A549 (cell line): ENCODE data around the gene TSPAN18. TPM values are rescaled to one million over a fixed set of nuclear protein-coding genes. Genes with fewer than 3 reads are reported as not detected.

Source experiments
- ATAC-seq, 2 experiments: fragments of 200-7000 bp in 1 of 2; fragments of >200 bp in 1 of 2; cut with Nextera tagmentation in 1 of 2; cut with Tn5 transposase in 1 of 2; 3 replicates each; pipeline versions ENCODE4 v1.8.0 to v1.9.1; 2018 to 2020; ENCODE audit warnings: mild to moderate bottlenecking in 1 of 2, moderate library complexity in 1 of 2
- CTCF ChIA-PET: fragments of 300-600 bp; sonication (Branson Sonifier 250); formaldehyde crosslinking; extraction: SDS; loops from one replicate; lab custom pipeline; 2021; ENCODE audit warnings: antibody characterized with exemption, inconsistent platforms; lab: Yijun Ruan, JAX
- POLR2A ChIA-PET: fragments of 350-600 bp; formaldehyde crosslinking; extraction: SDS; loops from one replicate; lab custom pipeline; 2021; ENCODE audit warnings: antibody characterized with exemption, inconsistent platforms; lab: Yijun Ruan, JAX
- DNase-seq, 2 experiments: peaks; one replicate each; pipeline versions ENCODE4 v3.0.0 to v3.0.0-alpha.2; 2011 to 2016; ENCODE audit warnings: low read depth in 1 of 2, low spot score in 1 of 2
- FAIRE-seq: peaks from 2 replicates; lab custom pipeline; 2011; peaks lifted over from hg19 to GRCh38; lab: Jason Lieb, UNC
- H3K27ac ChIP-seq, 2 experiments: fragments of >200 bp; sonication (Bioruptor Twin); formaldehyde crosslinking; 3 replicates each; pipeline ENCODE4 v1.5.1; 2016 to 2017
- H3K4me1 ChIP-seq: fragments of >200 bp; sonication (Bioruptor Twin); formaldehyde crosslinking; 3 replicates; pipeline ENCODE4 v1.6.1; 2016
- H3K4me2 ChIP-seq: fragments of >200 bp; sonication (Bioruptor Twin); formaldehyde crosslinking; 3 replicates; pipeline ENCODE4 v1.6.1; 2016
- H3K4me3 ChIP-seq: fragments of >200 bp; sonication (Bioruptor Twin); formaldehyde crosslinking; 3 replicates; pipeline ENCODE4 v1.5.1; 2016
- H3K9me3 ChIP-seq: fragments of >200 bp; sonication (Bioruptor Twin); formaldehyde crosslinking; 3 replicates; pipeline ENCODE4 v1.6.1; 2016
- ATOH8 ChIP-seq: fragments of 250-450 bp; sonication (Bioruptor Pico); IDR thresholded peaks from 2 replicates; pipeline ENCODE4 v1.5.0; 2020; ENCODE audit warnings: low read depth, mild to moderate bottlenecking, moderate library complexity
- CBX2 ChIP-seq: fragments of 200-600 bp; sonication (generic); IDR thresholded peaks from 2 replicates; pipeline ENCODE4 v1.6.1; 2016; ENCODE audit warnings: low read depth, mild to moderate bottlenecking, borderline replicate concordance
- CBX8 ChIP-seq: fragments of 200-600 bp; sonication (generic); IDR thresholded peaks from 2 replicates; pipeline ENCODE4 v1.6.1; 2016
- E2F6 ChIP-seq: IDR thresholded peaks from 2 replicates; pipeline ENCODE4 v1.6.1; 2012; ENCODE audit warnings: low read depth, borderline replicate concordance
- ELK1 ChIP-seq: fragments of 150-350 bp; IDR thresholded peaks from 2 replicates; pipeline ENCODE4 v1.6.1; 2014; ENCODE audit warnings: low read depth, mild to moderate bottlenecking, low read length
- HOXB13 ChIP-seq: fragments of 250-450 bp; sonication (Bioruptor Pico); IDR thresholded peaks from 2 replicates; pipeline ENCODE4 v1.5.0; 2020; ENCODE audit warnings: low read depth, mild to moderate bottlenecking, moderate library complexity
- HOXB5 ChIP-seq: fragments of 250-450 bp; sonication (Bioruptor Pico); IDR thresholded peaks from 2 replicates; pipeline ENCODE4 v1.5.0; 2020; ENCODE audit warnings: mild to moderate bottlenecking, moderate library complexity
- JUNB ChIP-seq: fragments of >200 bp; sonication (Bioruptor Twin); formaldehyde crosslinking; IDR thresholded peaks from 2 replicates; pipeline ENCODE4 v1.6.1; 2016
- MAX ChIP-seq: IDR thresholded peaks from 2 replicates; pipeline ENCODE4 v1.6.1; 2012
- NFE2L2 ChIP-seq: fragments of 150-350 bp; conservative IDR thresholded peaks from 2 replicates; pipeline ENCODE4 v1.6.1; 2014; ENCODE audit warnings: low read length
- NPAS2 ChIP-seq: fragments of 250-450 bp; sonication (Bioruptor Pico); IDR thresholded peaks from 2 replicates; pipeline ENCODE4 v1.8.0; 2022; ENCODE audit warnings: mild to moderate bottlenecking, moderate library complexity, borderline replicate concordance
- PHF8 ChIP-seq: fragments of 200-600 bp; sonication (generic); IDR thresholded peaks from 2 replicates; pipeline ENCODE4 v1.6.1; 2016; ENCODE audit warnings: low read depth, mild to moderate bottlenecking, antibody characterized with exemption, moderate library complexity, borderline replicate concordance
- POLR2A ChIP-seq: IDR thresholded peaks from 2 replicates; pipeline ENCODE4 v1.6.1; 2012; ENCODE audit warnings: mild to moderate bottlenecking, low read length
- RARB ChIP-seq: fragments of 250-450 bp; sonication (Bioruptor Pico); IDR thresholded peaks from 2 replicates; pipeline ENCODE4 v1.8.0; 2021; ENCODE audit warnings: mild to moderate bottlenecking, moderate library complexity
- RCOR1 ChIP-seq: fragments of 150-350 bp; IDR thresholded peaks from 2 replicates; pipeline ENCODE4 v1.6.1; 2014; ENCODE audit warnings: antibody characterized with exemption, low read length, low read depth
- RFX5 ChIP-seq: fragments of 450-650 bp; IDR thresholded peaks from 2 replicates; pipeline ENCODE4 v1.7.1; 2014; ENCODE audit warnings: antibody characterized with exemption, mild to moderate bottlenecking, moderate library complexity
- RNF2 ChIP-seq: fragments of 200-600 bp; sonication (generic); IDR thresholded peaks from 2 replicates; pipeline ENCODE4 v1.6.1; 2016; ENCODE audit warnings: low read depth, mild to moderate bottlenecking, antibody characterized with exemption, moderate library complexity, borderline replicate concordance
- TFCP2L1 ChIP-seq: fragments of 250-450 bp; sonication (Bioruptor Pico); IDR thresholded peaks from 2 replicates; pipeline ENCODE4 v1.5.0; 2021; ENCODE audit warnings: mild to moderate bottlenecking
- TP53 ChIP-seq: fragments of 250-450 bp; sonication (Bioruptor Pico); IDR thresholded peaks from 2 replicates; pipeline ENCODE4 v1.5.0; 2021; ENCODE audit warnings: mild to moderate bottlenecking, moderate library complexity
- ZC3H11A ChIP-seq: fragments of 450-650 bp; IDR thresholded peaks from 2 replicates; pipeline ENCODE4 v1.6.1; 2014; ENCODE audit warnings: antibody characterized with exemption, mild to moderate bottlenecking
- ZFP36 ChIP-seq: fragments of 450-650 bp; IDR thresholded peaks from 2 replicates; pipeline ENCODE4 v1.6.1; 2014; ENCODE audit warnings: borderline replicate concordance; ENCODE audit not compliant: partially characterized antibody
- ZSCAN20 ChIP-seq: fragments of 250-450 bp; sonication (Bioruptor Pico); IDR thresholded peaks from 2 replicates; pipeline ENCODE4 v1.8.0; 2022; ENCODE audit warnings: mild to moderate bottlenecking, moderate library complexity
- WGBS: methylation state at CpG from one replicate; pipeline ENCODE4 v1.1.6; 2017; ENCODE audit errors: missing lambda C conversion rate; 5-methylcytosine and 5-hydroxymethylcytosine counted together
- polyA plus RNA-seq, 4 experiments: library from polyadenylated mRNA; depleted of rRNA in 3 of 4; stranded (reverse); fragments of >200 nt; fragmentation: RNase III in 1 of 4; extraction: RNeasy Plus Mini Kit Qiagen cat#74134 plus additional on column Dnase treatment in 1 of 4; gene quantifications; 2 replicates in 3 of 4; 3 replicates in 1 of 4; pipeline ENCODE4 v1.2.3, GENCODE V29; 2011 to 2017

TSPAN18 gene
- polyA plus RNA-seq, 2 of the 4 experiments (the other 2 are of a cell fraction) = 0.81 to 4.5 TPM

- CTCF ChIA-PET = interaction anchor here (1.3 to 2.1 kb wide), 5 partner anchors 13 to 271 kb away, joined by 4 to 6 read pairs (median 4); no protein-coding TSS in a partner anchor
Observed at GRCh38 chr11:44887636-44888035, 160.9 kb downstream of the TSPAN18 start.

GRCh38 chr11:44889266-44889665 is 162.5 kb downstream of the TSPAN18 start:
- FAIRE-seq = no peak

More at GRCh38 chr11:44887636-44888035, 160.9 kb downstream of the TSPAN18 start:
- Histone ChIP-seq H3K27ac (no peak overlapping the region; a peak in 1 of 6 replicates), H3K4me3 (no peak overlapping the region)
- FAIRE-seq = no peak
- POLR2A ChIA-PET = interaction anchor here (0.6 kb wide), 1 partner anchor 43 kb away, joined by 3 read pairs; no protein-coding TSS in a partner anchor
- 74% methylated on average over 3 of the region's 3 CpGs for WGBS
- TF ChIP-seq PHF8 (no peak), ZFP36 (no peak), CBX8 (no peak), TFCP2L1 (CRISPR knock-in tag) (no peak), HOXB5 (no peak), E2F6 (no peak), HOXB13 (CRISPR knock-in tag) (no peak), POLR2A (no peak), ZC3H11A (no peak), ELK1 (no peak), NFE2L2 (no peak), JUNB (no peak), ZSCAN20 (no peak), RNF2 (no peak), ATOH8 (CRISPR knock-in tag) (no peak), RCOR1 (no peak), CBX2 (no peak)
- TF ChIP-seq, all 56 proteins: peak for 0
- Histone ChIP-seq H3K9me3 (no peaks in the 10 kb centered on the region), H3K4me2 (no peak overlapping the region), H3K4me1 (peaks cover 22% of the 10 kb centered on the region)
- no peak for DNase-seq
- no peak; a peak in 1 of 6 replicates for ATAC-seq

GRCh38 chr11:44892843-44893242 is 166.1 kb downstream of the TSPAN18 start:
- TF ChIP-seq ZFP36 = peak; percentile 52
- no peak for TF ChIP-seq RARB (CRISPR knock-in tag)
- no peak for TF ChIP-seq MAX
- H3K9me3 ChIP-seq = no peaks in the 10 kb centered on the region
- no peak overlapping the region for H3K27ac ChIP-seq
- ATAC-seq (no peak), DNase-seq (no peak), FAIRE-seq (no peak)
- H3K4me3 ChIP-seq = no peak overlapping the region
- 76% methylated on average over 7 of the region's 7 CpGs for WGBS
- CTCF ChIA-PET = interaction anchor here (0.6 to 7.6 kb wide), 29 partner anchors 8 to 337 kb away, joined by 3 to 71 read pairs (median 5); partner anchors contain the start of gene TSPAN18
- POLR2A ChIA-PET = no interaction called here
- no peaks in the 10 kb centered on the region for H3K4me1 ChIP-seq
- H3K4me2 ChIP-seq = no peak overlapping the region

More at GRCh38 chr11:44889266-44889665, 162.5 kb downstream of the TSPAN18 start:
- no peak overlapping the region for H3K27ac ChIP-seq
- 89% methylated on average over 1 of the region's 1 CpG for WGBS
- H3K4me1 ChIP-seq = peaks cover 14% of the 10 kb centered on the region
- ChIA-PET POLR2A (no interaction called here), CTCF (interaction anchor here (0.8 to 3.2 kb wide), 7 partner anchors 11 to 272 kb away, joined by 3 to 16 read pairs (median 4); no protein-coding TSS in a partner anchor)
- H3K4me2 ChIP-seq = no peak overlapping the region
- no peak for ATAC-seq
- no peaks in the 10 kb centered on the region for H3K9me3 ChIP-seq
- TF ChIP-seq NPAS2 = no peak
- no peak for TF ChIP-seq TP53 (CRISPR knock-in tag)
- no peak for TF ChIP-seq ZC3H11A
- TF ChIP-seq RFX5 = no peak
- no peak for DNase-seq
- no peak overlapping the region for H3K4me3 ChIP-seq
